Naive thymus-derived CD4-positive, alpha-beta T cell (primary cell): ENCODE results near the gene LRMDA. TPM values are rescaled to one million over a fixed set of nuclear protein-coding genes. Genes with fewer than 3 reads are reported as not detected.

Experiments used
- ATAC-seq: fragments of 150-1000 bp; cut with Tn5 transposase; 2 replicates; pipeline ENCODE4 v1.10.0; 2021; ENCODE audit warnings: mild to moderate bottlenecking, moderate library complexity
- CTCF ChIA-PET: fragments of 350-600 bp; sonication (Branson Sonifier 250); formaldehyde crosslinking; loops from one replicate; lab custom pipeline; 2021; ENCODE audit warnings: antibody characterized with exemption; lab: Charles Lee
- POLR2A ChIA-PET: fragments of 350-600 bp; sonication (Branson Sonifier 250); formaldehyde crosslinking; loops from one replicate; lab custom pipeline; 2021; ENCODE audit warnings: antibody characterized with exemption, inconsistent platforms; lab: Charles Lee
- DNase-seq, 9 donors: peaks; one replicate each; pipeline versions ENCODE4 v3.0.0 to v3.0.0-alpha.2; 2020 to 2022; ENCODE audit warnings: mixed read lengths in 1 of 9
- H3K27ac ChIP-seq: one replicate; pipeline ENCODE4 v1.7.0; 2013; ENCODE audit warnings: mild to moderate bottlenecking, low read depth, low read length, moderate library complexity
- H3K27me3 ChIP-seq, 2 donors: one replicate each; pipeline ENCODE4 v1.7.0; 2013; ENCODE audit warnings: low read length in 2 of 2, mild to moderate bottlenecking in 2 of 2, moderate library complexity in 2 of 2; ENCODE audit not compliant: control insufficient read depth in 2 of 2, insufficient read depth in 2 of 2
- H3K36me3 ChIP-seq, 3 experiments: 1 replicate in 2 of 3; 2 replicates in 1 of 3; pipeline ENCODE4 v1.7.0; 2013; ENCODE audit warnings: low read length in 3 of 3, mild to moderate bottlenecking in 3 of 3, moderate library complexity in 1 of 3; ENCODE audit not compliant: insufficient read depth in 3 of 3, control insufficient read depth in 2 of 3
- H3K4me1 ChIP-seq, 2 donors: one replicate each; pipeline ENCODE4 v1.7.0; 2013; ENCODE audit warnings: low read length in 2 of 2, mild to moderate bottlenecking in 2 of 2, moderate library complexity in 1 of 2; ENCODE audit not compliant: control insufficient read depth in 2 of 2, insufficient read depth in 2 of 2
- H3K4me3 ChIP-seq: 2 replicates; pipeline ENCODE4 v1.7.0; 2013; ENCODE audit warnings: mild to moderate bottlenecking, low read length
- H3K9me3 ChIP-seq, 3 experiments: 1 replicate in 2 of 3; 2 replicates in 1 of 3; pipeline ENCODE4 v1.7.0; 2013; ENCODE audit warnings: low read length in 3 of 3; ENCODE audit not compliant: control insufficient read depth in 2 of 3
- H3K27ac Mint-ChIP-seq, 9 donors: one replicate each; pipeline ENCODE4 v1.8.0; 2020 to 2022; ENCODE audit warnings: mixed read lengths in 9 of 9, mild to moderate bottlenecking in 8 of 9, moderate library complexity in 5 of 9, inconsistent platforms in 2 of 9
- H3K27me3 Mint-ChIP-seq, 5 donors: one replicate each; pipeline ENCODE4 v1.8.0; 2021 to 2022; ENCODE audit warnings: mixed read lengths in 5 of 5, mild to moderate bottlenecking in 1 of 5
- H3K36me3 Mint-ChIP-seq, 5 donors: one replicate each; pipeline ENCODE4 v1.8.0; 2020 to 2022; ENCODE audit warnings: mixed read lengths in 5 of 5, mild to moderate bottlenecking in 3 of 5, inconsistent platforms in 1 of 5
- H3K4me1 Mint-ChIP-seq, 7 donors: one replicate each; pipeline ENCODE4 v1.8.0; 2020 to 2022; ENCODE audit warnings: mixed read lengths in 7 of 7, mild to moderate bottlenecking in 3 of 7, inconsistent platforms in 1 of 7
- H3K4me3 Mint-ChIP-seq, 10 donors: one replicate each; pipeline ENCODE4 v1.8.0; 2020 to 2022; ENCODE audit warnings: mild to moderate bottlenecking in 10 of 10, mixed read lengths in 10 of 10, moderate library complexity in 6 of 10, inconsistent platforms in 2 of 10
- H3K9me3 Mint-ChIP-seq, 11 donors: one replicate each; pipeline ENCODE4 v1.8.0; 2020 to 2022; ENCODE audit warnings: mixed read lengths in 11 of 11, mild to moderate bottlenecking in 4 of 11, inconsistent platforms in 1 of 11, moderate library complexity in 1 of 11
- intact Hi-C, 2 donors: fragments of 100-400 bp; cut with micrococcal nuclease; formaldehyde crosslinking; loops; one replicate each; pipeline ENCODE4 v1.15.1; 2023
- polyA plus RNA-seq, 2 donors: library from polyadenylated mRNA; unstranded; fragments of 300-500 nt; fragmentation: Illumina TruSeq; gene quantifications; one replicate each; pipeline ENCODE4 v1.2.3, GENCODE V29; 2021
- total RNA-seq, 6 experiments: library from RNA in 5 of 6; stranded (reverse) in 5 of 6; gene quantifications; 1 replicate in 5 of 6; 2 replicates in 1 of 6; pipeline ENCODE4 v1.2.3 and lab custom pipeline; 2021 to 2026

LRMDA gene
- total and polyA plus RNA-seq, 7 experiments from 2014 or later = 0.57 to 14.9 (median 3.0) TPM; not detected in 4

DNA sequence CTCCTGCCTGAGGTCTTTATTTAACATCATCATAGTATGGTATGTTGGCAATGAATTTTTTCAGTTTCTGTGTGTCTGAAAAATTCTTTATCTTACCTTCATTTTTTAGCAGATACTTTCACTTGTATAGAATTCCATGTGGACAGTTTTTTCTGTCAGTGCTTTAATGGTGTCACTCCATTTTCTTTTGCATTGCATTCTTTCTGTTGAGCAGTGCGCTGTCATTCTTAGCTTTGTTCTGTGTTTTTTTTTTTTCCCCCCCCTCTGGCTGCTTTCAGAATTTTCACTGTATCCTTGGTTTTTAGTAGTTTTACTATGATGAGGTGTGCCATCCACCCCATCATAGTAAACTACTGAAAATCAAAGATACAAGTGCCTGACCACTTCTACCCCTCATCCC lies 120.7 kb downstream of the LRMDA start:
- Mint-ChIP-seq H3K27ac (no peak overlapping the region), H3K9me3 (peaks cover 0 to 24% (median 9%) of the 10 kb centered on the region in 11 donors), H3K27me3 (peaks cover 0 to 9% (median 5%) of the 10 kb centered on the region in 5 donors), H3K36me3 (peaks cover 0 to 8% (median 0%) of the 10 kb centered on the region in 5 donors), H3K4me1 (no peaks in the 10 kb centered on the region), H3K4me3 (no peak overlapping the region)
- no peak for DNase-seq
- Histone ChIP-seq H3K4me1 (no peaks in the 10 kb centered on the region), H3K27me3 (no peaks in the 10 kb centered on the region), H3K9me3 (no peaks in the 10 kb centered on the region), H3K4me3 (no peak overlapping the region), H3K27ac (no peak overlapping the region), H3K36me3 (no peaks in the 10 kb centered on the region)
- no peak for ATAC-seq
- intact Hi-C loops = no loop called here
- POLR2A ChIA-PET = no interaction called here
- CTCF ChIA-PET = no interaction called here

- H3K27ac Mint-ChIP-seq = no peak overlapping the region
- no peaks in the 10 kb centered on the region for H3K9me3 ChIP-seq
- H3K27me3 Mint-ChIP-seq = peaks cover 0 to 9% (median 5%) of the 10 kb centered on the region in 5 donors
- intact Hi-C loops = no loop called here
- H3K4me1 ChIP-seq = no peaks in the 10 kb centered on the region
- H3K4me3 Mint-ChIP-seq = no peak overlapping the region
- ChIA-PET CTCF (no interaction called here), POLR2A (no interaction called here)
- H3K9me3 Mint-ChIP-seq = peaks cover 0 to 26% (median 9%) of the 10 kb centered on the region in 11 donors
- H3K4me1 Mint-ChIP-seq = no peaks in the 10 kb centered on the region
- ATAC-seq (no peak), DNase-seq (no peak)
- peaks cover 0 to 8% (median 0%) of the 10 kb centered on the region in 5 donors for H3K36me3 Mint-ChIP-seq
- H3K27me3 ChIP-seq = no peaks in the 10 kb centered on the region
- H3K27ac ChIP-seq = no peak overlapping the region
- H3K36me3 ChIP-seq = no peaks in the 10 kb centered on the region
- H3K4me3 ChIP-seq = no peak overlapping the region
These were observed 122.1 kb downstream of the LRMDA start for GRCh38 chr10:75553550-75553949.

- peaks cover 0 to 6% (median 5%) of the 10 kb centered on the region in 5 donors for H3K27me3 Mint-ChIP-seq
- H3K36me3 Mint-ChIP-seq = peaks cover 0 to 8% (median 0%) of the 10 kb centered on the region in 5 donors
- intact Hi-C loops = no loop called here
- ChIA-PET POLR2A (no interaction called here), CTCF (interaction anchor here (0.7 kb wide), 1 partner anchor 18 kb away, joined by 3 read pairs; no protein-coding TSS in a partner anchor)
- peaks cover 0 to 26% (median 9%) of the 10 kb centered on the region in 11 donors for H3K9me3 Mint-ChIP-seq
- no peaks in the 10 kb centered on the region for H3K36me3 ChIP-seq
- no peaks in the 10 kb centered on the region for H3K4me1 ChIP-seq
- no peak overlapping the region for H3K4me3 Mint-ChIP-seq
- H3K27ac ChIP-seq = no peak overlapping the region
- no peak overlapping the region for H3K4me3 ChIP-seq
- no peaks in the 10 kb centered on the region for H3K4me1 Mint-ChIP-seq
- ATAC-seq (no peak), DNase-seq (no peak)
- no peak overlapping the region for H3K27ac Mint-ChIP-seq
- H3K9me3 ChIP-seq = no peaks in the 10 kb centered on the region
- no peaks in the 10 kb centered on the region for H3K27me3 ChIP-seq
These were observed 123.9 kb downstream of the LRMDA start for GRCh38 chr10:75555323-75555722.

DNA sequence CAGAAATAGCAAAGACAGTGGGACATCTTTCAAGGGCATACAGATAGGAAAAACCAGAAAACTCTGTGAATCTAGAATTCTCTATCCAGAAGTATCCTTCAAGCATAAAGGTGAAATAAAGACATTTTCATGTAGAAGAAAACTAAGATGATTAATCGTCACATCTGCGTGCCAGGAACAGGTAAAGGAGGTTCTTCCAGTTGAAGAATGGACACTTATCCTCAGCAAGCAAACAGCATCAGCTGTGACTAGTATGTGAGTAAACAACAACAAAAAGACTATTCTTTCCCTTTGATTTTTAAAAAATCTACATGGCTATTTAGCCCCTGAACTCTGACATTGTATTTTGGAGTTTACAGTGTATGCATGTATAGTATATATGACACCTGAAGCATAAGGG lies 124.9 kb downstream of the LRMDA start:
- H3K9me3 Mint-ChIP-seq = peaks cover 0 to 26% (median 9%) of the 10 kb centered on the region in 11 donors
- Histone ChIP-seq H3K27ac (no peak overlapping the region), H3K27me3 (no peaks in the 10 kb centered on the region), H3K4me3 (no peak overlapping the region), H3K36me3 (no peaks in the 10 kb centered on the region), H3K4me1 (no peaks in the 10 kb centered on the region), H3K9me3 (no peaks in the 10 kb centered on the region)
- CTCF ChIA-PET = no interaction called here
- no peaks in the 10 kb centered on the region for H3K4me1 Mint-ChIP-seq
- POLR2A ChIA-PET = no interaction called here
- ATAC-seq (no peak), DNase-seq (no peak)
- peaks cover 0 to 6% (median 5%) of the 10 kb centered on the region in 5 donors for H3K27me3 Mint-ChIP-seq
- H3K27ac Mint-ChIP-seq = no peak overlapping the region
- intact Hi-C loops = no loop called here
- H3K4me3 Mint-ChIP-seq = no peak overlapping the region
- peaks cover 0 to 8% (median 0%) of the 10 kb centered on the region in 5 donors for H3K36me3 Mint-ChIP-seq

GRCh38 chr10:75565286-75566251 lies 134.1 kb downstream of the LRMDA start:
- no peak overlapping the region for H3K27ac ChIP-seq
- H3K36me3 ChIP-seq = no peaks in the 10 kb centered on the region
- CTCF ChIA-PET = no interaction called here
- H3K4me1 ChIP-seq = no peaks in the 10 kb centered on the region
- DNase-seq (no peak), ATAC-seq (no peak)
- H3K4me3 ChIP-seq = no peak overlapping the region
- H3K4me3 Mint-ChIP-seq = no peak overlapping the region
- H3K4me1 Mint-ChIP-seq = no peaks in the 10 kb centered on the region
- H3K9me3 Mint-ChIP-seq = peaks cover 0 to 19% (median 8%) of the 10 kb centered on the region in 11 donors
- POLR2A ChIA-PET = no interaction called here
- intact Hi-C loops = no loop called here
- no peak overlapping the region for H3K27ac Mint-ChIP-seq
- H3K27me3 ChIP-seq = no peaks in the 10 kb centered on the region
- H3K9me3 ChIP-seq = no peaks in the 10 kb centered on the region
- H3K36me3 Mint-ChIP-seq = no peaks in the 10 kb centered on the region
- peaks cover 0 to 35% (median 14%) of the 10 kb centered on the region in 5 donors for H3K27me3 Mint-ChIP-seq

DNA sequence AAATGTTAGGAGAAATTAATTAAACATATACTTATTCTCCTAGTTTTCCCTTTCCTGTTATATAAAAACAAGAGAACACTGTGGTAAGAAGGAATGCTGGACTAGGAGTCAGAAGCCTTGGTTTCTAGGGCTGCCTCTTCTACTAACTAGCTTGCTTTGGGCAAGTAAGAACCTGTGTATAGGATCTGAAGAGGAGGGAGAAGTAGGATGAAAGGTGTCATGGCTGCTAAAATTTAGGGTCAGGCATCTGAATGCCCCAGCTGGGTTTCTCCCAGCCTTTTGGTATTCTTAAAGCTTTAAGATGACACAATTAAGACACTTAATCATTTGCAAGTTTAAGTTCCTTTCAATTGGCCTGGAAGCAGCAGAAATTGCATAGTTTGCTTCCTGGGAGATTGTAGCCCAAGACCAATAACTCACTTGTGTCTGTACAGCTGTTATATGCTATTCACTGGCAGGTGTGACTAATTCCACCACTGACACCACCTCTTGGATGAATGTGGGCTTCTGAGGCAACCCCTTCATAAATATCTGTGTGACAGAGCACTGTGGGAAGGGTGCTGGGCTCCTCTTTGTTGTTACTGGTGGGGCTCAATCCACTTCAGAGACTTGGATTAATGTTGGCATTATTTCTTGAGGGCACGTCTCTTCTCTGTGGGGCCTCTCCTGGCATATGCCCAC lies 137.2 kb downstream of the LRMDA start:
- no peaks in the 10 kb centered on the region for H3K4me1 Mint-ChIP-seq
- no peaks in the 10 kb centered on the region for H3K36me3 ChIP-seq
- no peaks in the 10 kb centered on the region for H3K9me3 ChIP-seq
- no peak overlapping the region for H3K4me3 ChIP-seq
- CTCF ChIA-PET = no interaction called here
- no peak overlapping the region for H3K27ac ChIP-seq
- ATAC-seq = no peak
- intact Hi-C loops = no loop called here
- no peak overlapping the region for H3K27ac Mint-ChIP-seq
- H3K4me1 ChIP-seq = no peaks in the 10 kb centered on the region
- H3K27me3 Mint-ChIP-seq = peaks cover 0 to 37% (median 9%) of the 10 kb centered on the region in 5 donors
- H3K9me3 Mint-ChIP-seq = peaks cover 0 to 46% (median 17%) of the 10 kb centered on the region in 11 donors
- no peak overlapping the region for H3K4me3 Mint-ChIP-seq
- POLR2A ChIA-PET = no interaction called here
- H3K36me3 Mint-ChIP-seq = no peaks in the 10 kb centered on the region
- no peak for DNase-seq
- no peaks in the 10 kb centered on the region for H3K27me3 ChIP-seq
